ENCODE results near the gene ROS1. TPM values are rescaled to one million over a fixed set of nuclear protein-coding genes. Genes with fewer than 3 reads are reported as not detected.

The ROS1 gene
- total and polyA plus RNA-seq, 10 donors = 0.12 TPM; not detected in 9

DNA sequence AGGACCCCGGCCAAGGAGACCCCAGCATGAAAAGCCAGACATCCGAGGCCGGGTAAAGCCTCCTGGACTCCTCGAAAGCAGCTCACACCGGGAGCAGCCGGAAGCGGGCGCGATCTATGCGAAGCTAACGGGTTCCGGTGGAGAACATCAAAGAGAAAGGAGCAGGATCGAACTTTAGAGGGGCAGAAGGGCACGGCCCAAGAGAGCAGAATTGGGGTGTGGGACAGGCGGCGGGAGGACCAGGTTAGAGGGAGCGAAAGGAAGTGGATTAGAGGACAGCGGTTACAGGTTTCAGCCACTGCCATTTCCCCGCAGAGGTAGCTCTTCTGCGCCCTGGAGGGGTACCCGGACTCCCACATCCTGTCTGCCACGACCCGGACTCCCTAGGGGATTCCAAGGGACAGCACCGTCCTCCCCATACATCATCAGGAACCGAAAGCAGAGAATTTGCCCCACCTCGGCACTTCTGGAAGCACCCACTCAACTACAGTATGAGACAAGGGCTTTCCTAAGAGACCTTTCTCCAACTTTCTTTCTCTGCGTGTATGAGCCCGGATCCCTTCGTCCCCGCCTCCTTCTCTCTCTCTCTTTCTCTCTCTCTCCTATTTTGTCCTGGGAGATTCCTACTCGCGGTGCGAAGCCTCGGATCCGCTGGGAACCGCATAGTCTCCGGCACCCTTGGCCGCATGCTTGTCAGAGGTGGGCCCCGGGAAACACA is 160.9 kb downstream of the ROS1 start:
- Histone ChIP-seq H3K9me3 (no peaks in the 10 kb centered on the region), H3K36me3 (no peaks in the 10 kb centered on the region), H3K27me3 (replicated peaks in 1 of 7) (peaks cover 11 to 98% (median 76%) of the 10 kb centered on the region in 7 donors), H3K4me1 (peaks cover 8 to 28% (median 21%) of the 10 kb centered on the region in 6 donors), H3K4me3 (peak overlapping the region; percentile 12 to 62 (median 26)), H3K27ac (no peak overlapping the region)
- TF ChIP-seq, protein P1, sequence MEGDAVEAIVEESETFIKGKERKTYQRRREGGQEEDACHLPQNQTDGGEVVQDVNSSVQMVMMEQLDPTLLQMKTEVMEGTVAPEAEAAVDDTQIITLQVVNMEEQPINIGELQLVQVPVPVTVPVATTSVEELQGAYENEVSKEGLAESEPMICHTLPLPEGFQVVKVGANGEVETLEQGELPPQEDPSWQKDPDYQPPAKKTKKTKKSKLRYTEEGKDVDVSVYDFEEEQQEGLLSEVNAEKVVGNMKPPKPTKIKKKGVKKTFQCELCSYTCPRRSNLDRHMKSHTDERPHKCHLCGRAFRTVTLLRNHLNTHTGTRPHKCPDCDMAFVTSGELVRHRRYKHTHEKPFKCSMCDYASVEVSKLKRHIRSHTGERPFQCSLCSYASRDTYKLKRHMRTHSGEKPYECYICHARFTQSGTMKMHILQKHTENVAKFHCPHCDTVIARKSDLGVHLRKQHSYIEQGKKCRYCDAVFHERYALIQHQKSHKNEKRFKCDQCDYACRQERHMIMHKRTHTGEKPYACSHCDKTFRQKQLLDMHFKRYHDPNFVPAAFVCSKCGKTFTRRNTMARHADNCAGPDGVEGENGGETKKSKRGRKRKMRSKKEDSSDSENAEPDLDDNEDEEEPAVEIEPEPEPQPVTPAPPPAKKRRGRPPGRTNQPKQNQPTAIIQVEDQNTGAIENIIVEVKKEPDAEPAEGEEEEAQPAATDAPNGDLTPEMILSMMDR (IDR thresholded peaks at IDR 0.05 in 8 of 11, conservative IDR thresholded peaks at IDR 0.05 in 3 of 11) = no peak
- TF ChIP-seq POLR2A (IDR thresholded peaks at IDR 0.05) = no peak
- no peak for TF ChIP-seq POLR2AphosphoS5 (IDR thresholded peaks at IDR 0.05)
- 2 to 6% (median 3%) methylated on average over 39 of the region's 39 CpGs for WGBS, 5 donors
- DNase-seq = peak; percentile 69
- intact Hi-C loops (cut with DNase I; ENCODE audit: low total_unique reads) = no loop called here

DNA sequence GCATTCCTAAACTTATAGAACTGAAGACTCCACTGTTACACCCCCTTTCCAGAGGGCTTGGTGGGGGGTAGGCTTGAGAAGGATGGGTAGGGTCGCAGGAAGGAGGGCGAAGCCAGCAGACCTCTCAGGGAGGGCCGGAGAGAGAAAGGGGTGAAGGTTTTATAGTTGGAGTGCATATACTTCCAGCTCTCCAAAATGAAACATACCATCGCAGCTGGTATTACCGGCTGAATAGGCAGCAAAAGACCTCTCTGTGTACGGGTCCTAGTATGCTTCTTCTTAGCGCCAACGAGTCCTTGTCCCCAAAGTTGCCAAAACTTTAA is 161.4 kb downstream of the ROS1 start:
- no peak overlapping the region for H3K27ac ChIP-seq
- H3K4me3 ChIP-seq = peak overlapping the region in 7 of 8 donors; percentile 3 to 62 (median 27)
- peaks cover 8 to 27% (median 21%) of the 10 kb centered on the region in 6 donors for H3K4me1 ChIP-seq
- 0 to 6% (median 3%) methylated on average over 8 of the region's 8 CpGs for WGBS, 5 donors
- H3K36me3 ChIP-seq = no peaks in the 10 kb centered on the region
- no peak for TF ChIP-seq POLR2A (IDR thresholded peaks at IDR 0.05)
- TF ChIP-seq, protein P1 (IDR thresholded peaks at IDR 0.05 in 8 of 11, conservative IDR thresholded peaks at IDR 0.05 in 3 of 11) = no peak
- peaks cover 11 to 95% (median 72%) of the 10 kb centered on the region in 7 donors for H3K27me3 ChIP-seq (replicated peaks in 1 of 7)
- intact Hi-C loops (cut with DNase I; ENCODE audit: low total_unique reads) = no loop called here
- H3K9me3 ChIP-seq = no peaks in the 10 kb centered on the region
- DNase-seq = no peak

DNA sequence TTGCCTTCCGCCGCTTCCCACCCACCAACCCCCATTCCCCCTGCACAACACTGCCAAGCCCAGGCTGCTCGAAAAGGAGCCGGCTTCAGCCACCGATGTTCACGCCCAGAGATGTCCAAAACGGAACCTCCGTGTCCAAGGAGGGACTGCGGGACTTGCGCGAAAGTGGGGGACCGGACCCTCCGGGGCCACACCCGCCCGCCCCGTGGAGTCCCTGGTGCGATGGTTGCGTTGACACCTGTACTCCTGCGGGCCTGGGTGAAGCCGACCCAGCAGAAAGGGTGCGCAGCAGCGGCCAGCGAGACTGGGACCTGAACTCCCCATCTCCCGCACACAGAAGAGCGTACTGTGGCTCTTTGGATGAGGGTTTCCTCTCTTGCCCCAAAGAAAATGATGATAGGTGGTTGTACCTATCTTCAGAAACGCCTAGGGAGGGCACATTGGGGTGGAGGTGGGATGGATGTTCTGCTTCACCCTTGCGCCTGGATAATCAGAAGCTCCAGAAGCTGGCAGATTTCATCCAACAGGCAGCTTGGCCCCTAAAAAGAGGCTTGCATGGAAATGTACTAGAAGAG is 162.3 kb downstream of the ROS1 start:
- no peaks in the 10 kb centered on the region for H3K9me3 ChIP-seq
- peaks cover 11 to 86% (median 63%) of the 10 kb centered on the region in 7 donors for H3K27me3 ChIP-seq (replicated peaks in 1 of 7)
- intact Hi-C loops (cut with DNase I; ENCODE audit: low total_unique reads) = no loop called here
- TF ChIP-seq POLR2AphosphoS5 (IDR thresholded peaks at IDR 0.05) (no peak), POLR2A (IDR thresholded peaks at IDR 0.05) (no peak)
- TF ChIP-seq, protein P1 (IDR thresholded peaks at IDR 0.05 in 8 of 11, conservative IDR thresholded peaks at IDR 0.05 in 3 of 11) = no peak
- DNase-seq = no peak
- peaks cover 8 to 27% (median 21%) of the 10 kb centered on the region in 6 donors for H3K4me1 ChIP-seq
- H3K27ac ChIP-seq = no peak overlapping the region
- WGBS, 5 donors = 15 to 24% (median 18%) methylated on average over 21 to 27 of the region's 27 CpGs
- H3K36me3 ChIP-seq = no peaks in the 10 kb centered on the region
- no peak overlapping the region for H3K4me3 ChIP-seq

DNA sequence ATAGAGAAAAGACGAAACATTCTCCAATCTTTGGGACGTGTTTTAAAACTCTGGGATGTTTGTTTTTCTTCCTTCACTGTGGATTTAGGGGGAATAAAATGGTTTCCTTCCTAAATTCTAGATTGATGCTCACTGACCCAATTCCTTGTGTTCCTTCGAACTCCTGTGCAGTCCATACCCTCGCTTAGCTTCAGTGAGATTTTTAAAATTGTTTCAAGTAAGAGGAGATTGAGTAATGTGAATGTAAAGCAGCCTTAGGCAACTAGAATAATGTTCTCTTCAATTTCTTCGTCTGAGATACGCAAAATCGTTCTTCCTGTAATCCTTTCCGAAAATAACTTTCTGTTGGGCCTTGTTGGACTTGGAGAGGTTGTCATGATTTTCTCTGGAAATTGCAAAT is 162.9 kb downstream of the ROS1 start:
- no peak for DNase-seq
- Histone ChIP-seq H3K4me3 (no peak overlapping the region), H3K4me1 (peaks cover 8 to 27% (median 21%) of the 10 kb centered on the region in 6 donors), H3K36me3 (no peaks in the 10 kb centered on the region), H3K9me3 (no peaks in the 10 kb centered on the region), H3K27ac (no peak overlapping the region), H3K27me3 (replicated peaks in 1 of 7) (peaks cover 9 to 80% (median 56%) of the 10 kb centered on the region in 7 donors)
- intact Hi-C loops (cut with DNase I; ENCODE audit: low total_unique reads) = no loop called here
- 25 to 45% (median 35%) methylated on average over 8 of the region's 8 CpGs for WGBS, 5 donors
- TF ChIP-seq, protein P1 (IDR thresholded peaks at IDR 0.05 in 8 of 11, conservative IDR thresholded peaks at IDR 0.05 in 3 of 11) = no peak
- TF ChIP-seq POLR2AphosphoS5 (IDR thresholded peaks at IDR 0.05) (no peak), POLR2A (IDR thresholded peaks at IDR 0.05) (no peak)
